Activated T-cell treated with anti-CD3 and anti-CD28 coated beads, Interleukin-2, amount 50 U/mL, for 72 hours (primary cell): ENCODE measurements around the gene GRAMD1B. TPM values are rescaled to one million over a fixed set of nuclear protein-coding genes. Genes with fewer than 3 reads are reported as not detected.

ENCODE experiments used
- ATAC-seq, 2 donors: fragments of 150-1000 bp; cut with Tn5 transposase; replicated peaks in 1 of 2; 2 replicates each; pipeline ENCODE4 v1.10.0; 2021; ENCODE audit warnings: moderate library complexity in 2 of 2, mild to moderate bottlenecking in 1 of 2
- DNase-seq, 2 donors: peaks; one replicate each; pipeline ENCODE4 v3.0.0; 2021 to 2022; ENCODE audit warnings: mixed read lengths in 1 of 2
- H3K27ac Mint-ChIP-seq: one replicate; pipeline ENCODE4 v1.8.0; 2022; ENCODE audit warnings: mild to moderate bottlenecking, moderate library complexity, mixed read lengths
- H3K27me3 Mint-ChIP-seq: one replicate; pipeline ENCODE4 v1.8.0; 2022; ENCODE audit warnings: low read depth, mixed read lengths
- H3K36me3 Mint-ChIP-seq, 2 donors: one replicate each; pipeline ENCODE4 v1.8.0; 2022; ENCODE audit warnings: mixed read lengths in 2 of 2, mild to moderate bottlenecking in 1 of 2; ENCODE audit not compliant: insufficient read depth in 2 of 2
- H3K4me1 Mint-ChIP-seq: one replicate; pipeline ENCODE4 v1.8.0; 2022; ENCODE audit warnings: low read depth, mixed read lengths
- H3K4me3 Mint-ChIP-seq, 2 donors: one replicate each; pipeline ENCODE4 v1.8.0; 2022; ENCODE audit warnings: mild to moderate bottlenecking in 2 of 2, mixed read lengths in 2 of 2, moderate library complexity in 2 of 2
- H3K9me3 Mint-ChIP-seq, 2 donors: one replicate each; pipeline ENCODE4 v1.8.0; 2022; ENCODE audit warnings: mixed read lengths in 2 of 2
- total RNA-seq, 2 donors: library from RNA; stranded (reverse); gene quantifications; one replicate each; pipeline ENCODE4 v1.2.3, GENCODE V29; 2022

Gene GRAMD1B
- total RNA-seq, 2 donors from 2014 or later: 64.0 to 107 TPM

- Mint-ChIP-seq H3K4me3 (peak overlapping the region in 1 of 2 donors; percentile 28), H3K9me3 (no peaks in the 10 kb centered on the region), H3K27ac (no peak overlapping the region), H3K36me3 (no peaks in the 10 kb centered on the region), H3K27me3 (peaks cover 18% of the 10 kb centered on the region), H3K4me1 (peaks cover 46% of the 10 kb centered on the region)
- DNase-seq: no peak
- ATAC-seq: no peak
These were observed 25.4 kb upstream of the GRAMD1B start for GRCh38 chr11:123404676-123405075.

GRCh38 chr11:123405123-123405592 is 24.9 kb upstream of the GRAMD1B start:
- no peak for DNase-seq
- H3K27ac Mint-ChIP-seq: no peak overlapping the region
- ATAC-seq: no peak

GRCh38 chr11:123406441-123407129 is 23.5 kb upstream of the GRAMD1B start:
- peak; percentile 69 for ATAC-seq
- H3K27me3 Mint-ChIP-seq: peaks cover 26% of the 10 kb centered on the region
- H3K4me3 Mint-ChIP-seq: peak overlapping the region; percentile 83 to 94
- no peaks in the 10 kb centered on the region for H3K36me3 Mint-ChIP-seq
- H3K27ac Mint-ChIP-seq: peak overlapping the region; percentile 92
- no peak for DNase-seq
- no peaks in the 10 kb centered on the region for H3K9me3 Mint-ChIP-seq
- H3K4me1 Mint-ChIP-seq: peaks cover 46% of the 10 kb centered on the region

More at GRCh38 chr11:123405123-123405592, 24.9 kb upstream of the GRAMD1B start:
- Mint-ChIP-seq H3K36me3 (no peaks in the 10 kb centered on the region), H3K4me3 (peak overlapping the region in 1 of 2 donors; percentile 28), H3K4me1 (peaks cover 46% of the 10 kb centered on the region), H3K27me3 (peaks cover 23% of the 10 kb centered on the region), H3K9me3 (no peaks in the 10 kb centered on the region)

- Mint-ChIP-seq H3K4me3 (peak overlapping the region; percentile 83 to 94), H3K27ac (peak overlapping the region; percentile 92), H3K9me3 (no peaks in the 10 kb centered on the region), H3K36me3 (no peaks in the 10 kb centered on the region), H3K27me3 (peaks cover 26% of the 10 kb centered on the region), H3K4me1 (peaks cover 46% of the 10 kb centered on the region)
- ATAC-seq (peak; percentile 76 to 80), DNase-seq (peak; percentile 66 to 67)
These were observed 22.7 kb upstream of the GRAMD1B start for GRCh38 chr11:123407130-123407995.

- H3K27ac Mint-ChIP-seq: no peak overlapping the region
- H3K36me3 Mint-ChIP-seq: no peaks in the 10 kb centered on the region
- H3K27me3 Mint-ChIP-seq: peaks cover 28% of the 10 kb centered on the region
- H3K4me1 Mint-ChIP-seq: peaks cover 46% of the 10 kb centered on the region
- no peak overlapping the region for H3K4me3 Mint-ChIP-seq
- DNase-seq: no peak
- no peak for ATAC-seq
- H3K9me3 Mint-ChIP-seq: no peaks in the 10 kb centered on the region
These were observed 22.0 kb upstream of the GRAMD1B start for GRCh38 chr11:123407996-123408597.

GRCh38 chr11:123408619-123409455 is 21.2 kb upstream of the GRAMD1B start:
- Mint-ChIP-seq H3K9me3 (no peaks in the 10 kb centered on the region), H3K27me3 (peaks cover 32% of the 10 kb centered on the region), H3K4me1 (peaks cover 45% of the 10 kb centered on the region), H3K36me3 (no peaks in the 10 kb centered on the region), H3K4me3 (no peak overlapping the region), H3K27ac (no peak overlapping the region)
- ATAC-seq (no peak), DNase-seq (no peak)

- H3K4me1 Mint-ChIP-seq: peaks cover 37% of the 10 kb centered on the region
- no peaks in the 10 kb centered on the region for H3K9me3 Mint-ChIP-seq
- ATAC-seq: no peak
- H3K27me3 Mint-ChIP-seq: peaks cover 31% of the 10 kb centered on the region
- H3K27ac Mint-ChIP-seq: no peak overlapping the region
- H3K36me3 Mint-ChIP-seq: no peaks in the 10 kb centered on the region
- no peak for DNase-seq
- H3K4me3 Mint-ChIP-seq: no peak overlapping the region
These were observed 20.4 kb upstream of the GRAMD1B start for GRCh38 chr11:123409456-123410217.

GRCh38 chr11:123410218-123410549 is 19.9 kb upstream of the GRAMD1B start:
- Mint-ChIP-seq H3K36me3 (no peaks in the 10 kb centered on the region), H3K9me3 (no peaks in the 10 kb centered on the region), H3K4me1 (peaks cover 33% of the 10 kb centered on the region), H3K27me3 (peaks cover 26% of the 10 kb centered on the region), H3K4me3 (no peak overlapping the region), H3K27ac (no peak overlapping the region)
- ATAC-seq: no peak
- no peak for DNase-seq

GRCh38 chr11:123413636-123414035 is 16.4 kb upstream of the GRAMD1B start:
- no peak overlapping the region for H3K4me3 Mint-ChIP-seq
- no peaks in the 10 kb centered on the region for H3K36me3 Mint-ChIP-seq
- H3K4me1 Mint-ChIP-seq: peaks cover 5% of the 10 kb centered on the region
- H3K9me3 Mint-ChIP-seq: no peaks in the 10 kb centered on the region
- ATAC-seq: no peak
- H3K27me3 Mint-ChIP-seq: peaks cover 23% of the 10 kb centered on the region
- H3K27ac Mint-ChIP-seq: no peak overlapping the region
- DNase-seq: no peak

GRCh38 chr11:123416566-123416965 is 13.5 kb upstream of the GRAMD1B start:
- Mint-ChIP-seq H3K4me3 (no peak overlapping the region), H3K36me3 (no peaks in the 10 kb centered on the region), H3K27ac (no peak overlapping the region), H3K27me3 (peaks cover 12% of the 10 kb centered on the region), H3K9me3 (no peaks in the 10 kb centered on the region), H3K4me1 (no peaks in the 10 kb centered on the region)
- no peak for DNase-seq
- ATAC-seq: no peak

GRCh38 chr11:123418351-123419114 is 11.5 kb upstream of the GRAMD1B start:
- Mint-ChIP-seq H3K4me3 (no peak overlapping the region), H3K27me3 (peaks cover 22% of the 10 kb centered on the region), H3K9me3 (no peaks in the 10 kb centered on the region), H3K4me1 (peaks cover 3% of the 10 kb centered on the region), H3K36me3 (peaks cover 0 to 2% of the 10 kb centered on the region in 2 donors), H3K27ac (no peak overlapping the region)
- DNase-seq (no peak), ATAC-seq (no peak)
